HL-60 (cell line): ENCODE results near the gene CAMTA1.

Source experiments
- POLR2AphosphoS5 ChIP-seq: IDR thresholded peaks from 2 replicates; pipeline ENCODE4 v1.6.1; 2012; ENCODE audit warnings: low read depth
- REST ChIP-seq: IDR thresholded peaks from 2 replicates; pipeline ENCODE4 v1.6.1; 2012; ENCODE audit warnings: low read depth; ENCODE audit not compliant: insufficient replicate concordance
- TF ChIP-seq, protein P1 (sequence below): IDR thresholded peaks from one replicate; pipeline ENCODE4 v1.5.1; 2011; ENCODE audit warnings: low read length, control low read depth, inconsistent platforms; ENCODE audit not compliant: insufficient read depth

- TF ChIP-seq, protein P1, sequence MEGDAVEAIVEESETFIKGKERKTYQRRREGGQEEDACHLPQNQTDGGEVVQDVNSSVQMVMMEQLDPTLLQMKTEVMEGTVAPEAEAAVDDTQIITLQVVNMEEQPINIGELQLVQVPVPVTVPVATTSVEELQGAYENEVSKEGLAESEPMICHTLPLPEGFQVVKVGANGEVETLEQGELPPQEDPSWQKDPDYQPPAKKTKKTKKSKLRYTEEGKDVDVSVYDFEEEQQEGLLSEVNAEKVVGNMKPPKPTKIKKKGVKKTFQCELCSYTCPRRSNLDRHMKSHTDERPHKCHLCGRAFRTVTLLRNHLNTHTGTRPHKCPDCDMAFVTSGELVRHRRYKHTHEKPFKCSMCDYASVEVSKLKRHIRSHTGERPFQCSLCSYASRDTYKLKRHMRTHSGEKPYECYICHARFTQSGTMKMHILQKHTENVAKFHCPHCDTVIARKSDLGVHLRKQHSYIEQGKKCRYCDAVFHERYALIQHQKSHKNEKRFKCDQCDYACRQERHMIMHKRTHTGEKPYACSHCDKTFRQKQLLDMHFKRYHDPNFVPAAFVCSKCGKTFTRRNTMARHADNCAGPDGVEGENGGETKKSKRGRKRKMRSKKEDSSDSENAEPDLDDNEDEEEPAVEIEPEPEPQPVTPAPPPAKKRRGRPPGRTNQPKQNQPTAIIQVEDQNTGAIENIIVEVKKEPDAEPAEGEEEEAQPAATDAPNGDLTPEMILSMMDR = no peak
- TF ChIP-seq POLR2AphosphoS5 (no peak), REST (no peak)
Measured at GRCh38 chr1:7220007-7220406, 434.8 kb downstream of the CAMTA1 start.
